Spinal cord (tissue), 10 donors: ENCODE data around the gene PBXIP1. TPM values are rescaled to one million over a fixed set of nuclear protein-coding genes. Genes with fewer than 3 reads are reported as not detected.
A peak's percentile ranks its signal among the peaks of the same experiment; 100 is the strongest.

Experiments used
- DNase-seq, 6 donors: peaks; one replicate each; pipeline versions ENCODE4 v3.0.0 to v3.0.0-alpha.2; 2013 to 2015; ENCODE audit warnings: low spot score in 6 of 6, low read depth in 4 of 6
- H3K27ac ChIP-seq: one replicate; pipeline ENCODE4 v1.5.1; 2013; ENCODE audit warnings: low read depth, low read length, control low read depth
- H3K27me3 ChIP-seq: one replicate; pipeline ENCODE4 v1.6.1; 2013; ENCODE audit warnings: low read length; ENCODE audit not compliant: control insufficient read depth, insufficient read depth
- H3K36me3 ChIP-seq: one replicate; pipeline ENCODE4 v1.6.1; 2013; ENCODE audit warnings: low read length; ENCODE audit not compliant: control insufficient read depth, insufficient read depth
- H3K4me1 ChIP-seq: one replicate; pipeline ENCODE4 v1.6.1; 2013; ENCODE audit warnings: low read length; ENCODE audit not compliant: control insufficient read depth, insufficient read depth
- H3K4me3 ChIP-seq: one replicate; pipeline ENCODE4 v1.5.1; 2013; ENCODE audit warnings: low read depth, low read length, control low read depth
- H3K9me3 ChIP-seq: one replicate; pipeline ENCODE4 v1.6.1; 2013; ENCODE audit warnings: low read length; ENCODE audit not compliant: control insufficient read depth, insufficient read depth
- WGBS: methylation state at CpG from one replicate; pipeline ENCODE4 v1.1.5; 2013; ENCODE audit warnings: missing lambda C conversion rate; ENCODE audit not compliant: insufficient coverage; 5-methylcytosine and 5-hydroxymethylcytosine counted together
- polyA plus RNA-seq, 2 donors: library from polyadenylated mRNA; unstranded; fragments of 120-200 nt; gene quantifications; one replicate each; pipeline ENCODE4 v1.2.1, GENCODE V29; 2013; ENCODE audit not compliant: insufficient read length in 2 of 2
- total RNA-seq, 2 donors: library from RNA; depleted of rRNA in 1 of 2; stranded (reverse); fragments of 120-200 nt in 1 of 2; fragments of >200 nt in 1 of 2; gene quantifications; one replicate each; pipeline versions ENCODE4 v1.2.3 to v1.2.4, GENCODE V29; 2013 to 2014
- donor health status: healthy.

PBXIP1 gene
- total and polyA plus RNA-seq, 4 donors = 57.5 to 143 (median 67.3) TPM

DNA sequence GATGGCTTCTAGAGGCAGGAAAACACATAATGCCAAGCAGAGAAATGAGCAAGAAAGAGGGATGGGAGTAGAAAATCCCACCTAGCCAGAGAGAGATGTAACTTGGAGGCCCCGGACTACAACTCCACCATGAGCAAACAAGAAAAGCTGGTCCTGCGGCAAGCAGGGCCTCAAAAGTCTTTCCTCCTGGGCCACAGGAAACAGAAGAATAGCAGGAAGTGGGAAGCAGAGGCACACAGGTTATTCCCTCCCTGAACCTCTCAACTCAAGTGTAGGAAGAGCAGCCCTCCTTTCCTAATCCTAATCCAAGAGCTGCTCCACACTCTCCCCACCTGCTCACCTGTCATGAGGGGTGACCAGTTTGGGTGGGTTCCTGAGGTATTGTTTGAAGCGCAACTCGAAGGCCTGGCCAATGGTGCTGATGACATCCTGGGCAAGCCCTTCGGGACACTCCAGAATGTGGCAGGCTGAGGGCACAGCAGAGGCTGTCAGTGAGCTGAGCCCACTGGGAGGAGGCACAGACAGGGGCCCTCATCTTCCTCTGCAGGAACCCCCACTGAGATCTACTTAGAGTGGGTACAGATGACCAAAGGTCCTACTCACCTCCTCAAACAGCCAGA, 11.5 kb upstream of the PBXIP1 start:
- Histone ChIP-seq H3K4me3 (no peak overlapping the region), H3K4me1 (peaks cover 49% of the 10 kb centered on the region), H3K27ac (no peak overlapping the region), H3K36me3 (peaks cover 47% of the 10 kb centered on the region), H3K27me3 (no peaks in the 10 kb centered on the region), H3K9me3 (no peaks in the 10 kb centered on the region)
- no peak for DNase-seq
- WGBS = 100% methylated on average over 3 of the region's 5 CpGs

DNA sequence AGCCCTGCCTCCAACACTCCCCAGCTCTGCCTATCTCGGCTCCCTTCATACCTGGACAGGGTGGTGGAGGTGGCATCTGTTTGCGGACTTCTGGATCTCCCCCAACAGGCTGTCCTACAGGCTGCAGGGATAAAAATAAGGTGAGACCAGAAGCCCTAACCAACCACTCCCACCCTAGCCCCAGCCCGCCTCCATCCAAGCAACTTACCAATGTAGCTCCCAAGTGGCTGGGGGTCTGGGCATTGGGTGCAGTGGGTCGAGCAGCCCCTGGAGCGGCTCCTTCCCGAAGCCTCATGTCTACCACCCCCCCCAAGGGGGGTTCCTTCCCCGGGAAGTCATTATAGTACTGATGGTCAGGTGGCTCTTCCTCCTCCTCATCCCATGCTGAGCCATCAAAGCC, 10.2 kb upstream of the PBXIP1 start:
- DNase-seq = no peak
- H3K36me3 ChIP-seq = peaks cover 47% of the 10 kb centered on the region

DNA sequence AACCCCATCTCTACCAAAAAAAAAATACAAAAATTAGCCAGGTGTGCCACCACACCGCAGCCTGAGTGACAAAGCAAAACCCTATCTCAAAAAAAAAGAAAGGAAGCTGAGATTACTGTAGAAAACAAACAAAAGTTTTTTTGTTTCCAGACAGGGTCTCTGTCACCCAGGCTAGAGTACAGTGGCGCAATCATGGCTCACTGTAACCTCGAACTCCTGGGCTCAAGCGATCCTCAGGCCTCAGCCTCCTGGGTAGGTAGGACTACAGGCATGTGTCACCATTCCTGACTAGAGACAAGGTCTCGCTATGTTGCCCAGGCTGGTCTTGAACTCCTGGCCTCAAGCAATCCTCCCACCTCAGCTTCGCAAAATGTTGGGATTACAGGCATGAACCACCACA, 8.5 kb upstream of the PBXIP1 start:
- peaks cover 53% of the 10 kb centered on the region for H3K36me3 ChIP-seq

More for the DNA sequence above, 10.2 kb upstream of the PBXIP1 start:
- Histone ChIP-seq H3K4me1 (peaks cover 45% of the 10 kb centered on the region), H3K27ac (no peak overlapping the region), H3K4me3 (no peak overlapping the region), H3K9me3 (no peaks in the 10 kb centered on the region), H3K27me3 (no peaks in the 10 kb centered on the region)
- no CpG with 5 or more reads among the region's 7 CpGs for WGBS

DNA sequence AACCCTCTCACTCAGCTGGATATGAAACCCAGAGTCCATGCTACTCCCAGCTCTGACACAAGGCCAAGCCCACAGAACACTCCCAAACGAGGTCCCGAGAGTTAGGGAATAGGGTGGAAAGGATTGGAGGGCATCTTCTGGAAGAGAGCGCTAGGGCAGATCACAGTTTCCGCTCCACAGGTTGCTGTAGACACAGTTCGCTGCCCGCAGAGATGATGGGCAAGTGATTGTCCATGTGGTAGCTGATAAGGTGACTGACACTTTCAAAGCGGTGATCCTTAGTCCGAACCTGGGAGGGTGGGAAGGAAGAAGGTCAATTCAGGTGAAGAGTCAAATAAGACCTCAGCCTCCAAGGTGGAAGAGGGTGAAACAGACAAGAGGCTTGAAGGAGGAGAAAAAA, 7.7 kb upstream of the PBXIP1 start:
- no peak overlapping the region for H3K27ac ChIP-seq
- H3K27me3 ChIP-seq = no peaks in the 10 kb centered on the region
- peaks cover 32% of the 10 kb centered on the region for H3K4me1 ChIP-seq
- WGBS = 97% methylated on average over 6 of the region's 8 CpGs
- no peaks in the 10 kb centered on the region for H3K9me3 ChIP-seq
- H3K4me3 ChIP-seq = no peak overlapping the region
- H3K36me3 ChIP-seq = peaks cover 58% of the 10 kb centered on the region
- no peak for DNase-seq

More for the DNA sequence above, 8.5 kb upstream of the PBXIP1 start:
- WGBS = 96% methylated on average over 4 of the region's 6 CpGs
- no peak overlapping the region for H3K4me3 ChIP-seq
- H3K27ac ChIP-seq = no peak overlapping the region
- H3K9me3 ChIP-seq = no peaks in the 10 kb centered on the region
- peaks cover 32% of the 10 kb centered on the region for H3K4me1 ChIP-seq
- DNase-seq = no peak
- no peaks in the 10 kb centered on the region for H3K27me3 ChIP-seq

DNA sequence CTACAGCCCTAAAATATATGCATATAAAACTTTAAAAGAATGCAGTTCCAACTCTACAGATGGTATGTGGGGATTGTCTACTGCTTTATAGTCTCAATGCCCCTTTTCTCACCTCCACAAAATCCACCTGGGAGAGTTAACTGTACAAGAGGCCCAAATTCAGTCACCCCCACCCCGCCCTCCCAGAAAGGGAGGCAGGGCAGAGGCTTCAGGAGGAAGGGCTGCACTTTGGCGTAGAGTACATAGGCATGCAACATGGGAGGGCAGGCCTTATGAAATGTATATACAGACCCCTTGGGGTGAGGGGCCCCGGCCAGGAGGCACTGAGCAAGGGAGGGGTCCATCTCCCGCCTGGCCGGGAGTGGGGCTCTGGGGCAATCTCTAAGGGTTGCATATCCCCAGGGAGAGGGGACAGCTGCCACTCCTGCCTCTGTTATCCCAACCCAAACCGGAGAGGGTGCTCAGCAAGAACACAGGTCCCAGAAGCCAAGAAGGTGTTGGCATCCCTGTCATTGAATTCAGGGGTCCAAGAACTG, 7.0 kb upstream of the PBXIP1 start:
- WGBS = 63% methylated on average over 6 of the region's 6 CpGs
- DNase-seq = no peak
- H3K4me1 ChIP-seq = peaks cover 34% of the 10 kb centered on the region
- no peak overlapping the region for H3K4me3 ChIP-seq
- no peak overlapping the region for H3K27ac ChIP-seq
- H3K36me3 ChIP-seq = peaks cover 59% of the 10 kb centered on the region
- H3K9me3 ChIP-seq = no peaks in the 10 kb centered on the region
- no peaks in the 10 kb centered on the region for H3K27me3 ChIP-seq

DNA sequence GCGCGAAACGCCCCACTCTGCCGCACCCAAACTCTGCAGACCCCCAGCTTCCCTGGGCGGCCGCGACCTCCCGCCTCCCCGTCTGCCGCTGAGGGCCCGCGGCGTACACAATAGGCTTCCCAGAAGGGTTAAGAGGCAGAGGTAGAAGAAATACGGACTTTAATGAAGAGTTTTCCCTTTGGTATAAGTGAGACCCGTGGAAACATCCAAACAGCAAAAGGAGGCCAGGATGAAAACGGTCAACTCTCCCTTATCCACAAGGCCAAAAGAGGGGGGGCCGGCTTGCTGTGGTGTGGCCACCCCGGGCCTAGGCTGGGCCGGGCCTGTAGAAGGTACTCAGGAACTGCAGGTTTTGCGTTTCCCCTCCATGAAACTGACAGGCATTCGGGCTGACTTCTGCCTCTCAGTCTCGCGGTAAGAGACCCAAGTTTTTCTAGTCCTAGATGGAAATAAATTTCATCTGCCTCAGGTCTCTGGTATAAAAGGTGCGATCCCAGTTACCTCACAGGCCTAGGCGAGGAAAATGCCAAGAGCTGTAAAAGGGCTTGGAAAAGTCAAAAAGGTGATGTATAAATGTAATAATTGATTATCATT, 6.4 kb upstream of the PBXIP1 start:
- Histone ChIP-seq H3K36me3 (peaks cover 53% of the 10 kb centered on the region), H3K4me3 (peak overlapping the region; percentile 91), H3K27ac (peak overlapping the region; percentile 96), H3K4me1 (peaks cover 36% of the 10 kb centered on the region), H3K9me3 (no peaks in the 10 kb centered on the region), H3K27me3 (no peaks in the 10 kb centered on the region)
- DNase-seq = peak in 1 of 6 donors; percentile 61
- WGBS = 8% methylated on average over 19 of the region's 25 CpGs

DNA sequence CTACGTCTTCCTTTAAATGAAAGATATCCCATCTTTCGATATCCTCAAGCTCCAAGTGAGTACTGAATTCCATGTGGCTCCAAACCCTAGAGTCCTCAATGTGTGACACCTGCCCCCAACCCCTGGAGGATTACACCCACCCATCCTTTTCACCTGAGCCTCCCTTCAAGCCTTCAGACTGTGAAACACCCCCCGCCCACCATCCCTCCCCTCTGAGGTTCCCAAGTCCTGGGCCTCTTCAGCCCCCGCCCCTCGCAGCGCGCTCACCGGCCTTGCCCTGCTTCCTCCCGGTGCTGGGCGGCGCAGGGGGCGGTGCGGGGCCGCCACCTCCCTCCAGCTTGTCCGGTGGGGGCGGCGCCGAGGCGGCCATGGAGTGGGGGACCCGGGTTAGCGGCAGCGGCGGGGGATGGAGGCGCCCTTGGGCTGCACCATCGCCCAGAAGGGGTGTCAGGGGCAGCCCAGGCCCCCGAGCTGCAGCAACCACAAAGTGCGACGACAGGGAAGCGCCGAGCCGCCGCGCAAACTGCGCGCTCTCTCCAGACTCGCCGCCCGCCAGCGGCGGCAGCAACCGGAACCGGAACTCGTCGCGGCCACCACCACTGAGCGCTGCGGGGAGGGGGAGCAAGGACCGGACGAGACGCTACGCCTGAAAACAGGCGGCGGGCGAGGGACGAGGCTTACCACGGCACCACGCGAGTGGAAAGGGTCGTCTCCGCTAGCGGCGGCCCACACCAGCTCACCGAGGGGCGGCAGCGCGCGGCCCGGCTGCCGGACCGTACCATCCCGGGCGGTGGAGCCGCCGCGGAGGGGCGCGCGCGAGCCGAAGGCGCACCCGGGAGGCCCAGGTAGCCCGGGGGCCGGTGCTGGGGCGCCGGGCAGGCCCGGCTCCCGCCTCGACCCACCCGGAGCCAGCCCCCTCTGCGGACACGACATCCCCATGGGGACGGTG, 5.6 kb upstream of the PBXIP1 start, which contains the start of gene PYGO2:
PYGO2 (minus strand) TSS at position 576 of the 949 bp plus-strand sequence; CDS start at position 370, 206 bp downstream.
- Histone ChIP-seq H3K4me3 (peak within 1 kb of the TSS; percentile 91), H3K9me3 (no peaks in the 10 kb centered on the region), H3K27me3 (no peaks in the 10 kb centered on the region), H3K4me1 (peaks cover 44% of the 10 kb centered on the region), H3K36me3 (peaks cover 47% of the 10 kb centered on the region), H3K27ac (peak within 1 kb of the TSS; percentile 96)
- DNase-seq = peak in 2 of 6 donors; percentile 92
- under 1% methylated on average over 93 of the region's 93 CpGs for WGBS

DNA sequence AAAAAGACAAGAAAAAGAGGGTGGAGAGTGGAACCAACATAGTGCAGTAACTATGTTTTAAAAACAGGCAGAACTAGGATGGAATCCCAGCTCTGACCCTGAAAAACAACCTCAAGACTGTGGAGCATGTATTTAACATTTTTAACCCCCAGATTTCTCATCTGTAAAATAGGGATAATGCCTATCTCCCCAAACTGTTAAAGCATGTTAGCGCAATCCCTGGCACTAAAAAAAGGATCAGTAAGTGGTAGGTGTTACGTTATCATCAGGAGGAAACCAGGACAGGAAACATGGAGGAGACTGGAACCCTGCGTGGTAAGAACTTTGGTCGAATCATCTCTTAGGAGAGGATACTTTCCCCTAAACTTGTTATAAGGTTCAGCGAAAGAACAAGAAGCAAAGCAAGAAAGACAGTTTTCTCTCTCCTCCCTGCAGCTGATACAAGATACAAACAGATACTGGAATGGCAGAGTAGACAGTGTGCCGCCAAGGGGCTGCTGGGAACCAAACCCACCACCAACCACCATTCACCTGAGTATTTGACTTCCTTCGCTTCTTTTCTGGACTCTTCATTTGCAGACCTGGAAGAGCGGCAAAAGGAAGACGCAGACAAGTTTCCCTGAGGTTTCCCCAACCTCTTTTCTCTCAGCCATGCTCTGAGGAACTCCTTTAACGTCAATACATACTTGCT, 4.7 kb upstream of the PBXIP1 start:
- no peaks in the 10 kb centered on the region for H3K27me3 ChIP-seq
- peak overlapping the region; percentile 91 for H3K4me3 ChIP-seq
- no peak for DNase-seq
- no peaks in the 10 kb centered on the region for H3K9me3 ChIP-seq
- peaks cover 47% of the 10 kb centered on the region for H3K4me1 ChIP-seq
- no peak overlapping the region for H3K27ac ChIP-seq
- 42% methylated on average over 3 of the region's 10 CpGs for WGBS
- peaks cover 39% of the 10 kb centered on the region for H3K36me3 ChIP-seq

DNA sequence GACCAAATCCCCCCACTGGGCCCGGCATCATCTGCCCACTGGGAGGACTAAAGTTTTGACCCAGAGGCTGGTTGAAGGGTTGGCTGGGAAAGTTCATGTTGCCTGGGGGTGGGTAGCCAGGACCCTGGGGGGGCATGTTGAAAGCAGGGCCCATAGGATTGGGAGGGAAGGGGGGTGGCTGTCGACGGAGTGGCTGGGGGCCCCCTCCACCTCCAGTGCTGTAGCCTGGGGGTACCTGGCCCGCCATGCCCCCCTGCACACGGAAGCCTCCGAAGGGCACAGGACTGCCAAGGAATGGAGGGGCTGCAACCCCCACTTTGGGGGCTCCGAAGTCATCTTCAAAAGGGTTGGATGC, 3.5 kb upstream of the PBXIP1 start:
- H3K27ac ChIP-seq = no peak overlapping the region
- DNase-seq = no peak
- no peaks in the 10 kb centered on the region for H3K27me3 ChIP-seq
- H3K36me3 ChIP-seq = peaks cover 31% of the 10 kb centered on the region
- no peaks in the 10 kb centered on the region for H3K9me3 ChIP-seq
- 99% methylated on average over 7 of the region's 7 CpGs for WGBS
- peaks cover 56% of the 10 kb centered on the region for H3K4me1 ChIP-seq
- H3K4me3 ChIP-seq = no peak overlapping the region
